DMS114 treated with DMSO at 0.1 percent for 48 hours (cell line): Measurements from ENCODE around the gene EYA4.
A peak's percentile ranks its signal among the peaks of the same experiment; 100 is the strongest.
"Not testable (repeated sequence)": the region's sequence is repeated elsewhere in the genome, so short reads cannot be mapped to it uniquely, and the experiment has no call there.

Experiments used
- DNase-seq: peaks from one replicate; lab custom pipeline; 2025; ENCODE audit not compliant: unreplicated experiment; lab: John Stamatoyannopoulos, UW

Gene EYA4

DNA sequence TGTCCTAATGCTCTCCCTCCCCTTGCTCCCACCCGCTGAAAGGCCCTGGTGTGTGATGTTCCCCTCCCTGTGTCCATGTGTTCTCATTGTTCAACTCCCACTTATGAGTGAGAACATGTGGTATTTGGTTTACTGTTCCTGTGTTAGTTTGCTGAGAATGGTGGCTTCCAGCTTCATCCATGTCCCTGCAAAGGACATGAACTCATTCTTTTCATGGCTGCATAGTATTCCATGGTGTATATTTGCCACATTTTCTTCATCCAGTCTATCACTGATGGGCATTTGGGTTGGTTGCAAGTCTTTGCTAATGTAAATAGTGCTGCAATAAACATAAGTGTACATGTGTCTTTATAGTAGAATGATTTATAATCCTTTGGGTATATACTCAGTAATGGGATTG lies 313.0 kb downstream of the EYA4 start:
- DNase-seq = not testable (repeated sequence)

- no peak for DNase-seq
Measured at GRCh38 chr6:133555685-133556084, 314.5 kb downstream of the EYA4 start.

DNA sequence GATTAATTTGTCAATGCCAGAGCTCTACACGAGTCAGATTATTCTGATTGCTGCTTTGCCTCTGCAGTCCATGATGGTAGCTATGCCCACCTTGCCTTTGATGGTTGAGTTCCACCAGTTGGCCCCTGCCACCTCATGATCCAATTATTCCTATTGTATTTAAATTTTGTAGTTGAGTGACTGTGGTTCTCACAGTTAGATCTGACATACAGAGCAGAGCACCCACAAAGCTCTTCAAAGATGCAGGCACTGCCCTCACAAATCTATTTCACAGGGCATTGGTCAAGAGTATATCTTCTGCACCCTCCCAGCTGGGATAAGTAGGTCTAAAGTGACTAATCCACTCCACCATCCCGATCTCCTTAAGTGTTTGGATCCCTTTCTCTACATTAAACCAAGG lies 318.8 kb downstream of the EYA4 start:
- DNase-seq = no peak

GRCh38 chr6:133567636-133568035 lies 326.5 kb downstream of the EYA4 start:
- no peak for DNase-seq

GRCh38 chr6:133568970-133569889 lies 328.1 kb downstream of the EYA4 start:
- DNase-seq = peak; percentile 40

- DNase-seq = no peak
Measured at GRCh38 chr6:133571681-133572080, 330.5 kb downstream of the EYA4 start.

DNA sequence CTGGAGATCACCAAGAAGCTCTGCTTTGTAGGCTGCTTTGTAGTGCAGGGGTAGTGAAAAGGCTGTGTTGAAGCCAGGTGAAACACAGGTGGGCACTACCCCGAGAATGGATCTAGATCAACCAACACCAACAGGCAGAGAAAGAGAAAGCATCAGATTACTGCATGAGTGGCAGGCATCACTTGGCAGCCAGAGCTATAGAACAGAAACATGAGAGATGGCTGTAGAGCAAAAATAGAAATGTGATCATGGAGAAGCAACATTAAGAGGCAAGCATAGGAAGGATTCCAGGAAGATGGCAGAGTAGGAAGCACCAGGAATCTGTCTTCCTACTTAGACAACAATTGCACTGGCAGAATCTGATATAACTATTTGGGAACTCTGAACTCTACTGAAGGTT lies 336.7 kb downstream of the EYA4 start:
- no peak for DNase-seq
